Measurements from ENCODE around the gene CYP3A4. TPM values are rescaled to one million over a fixed set of nuclear protein-coding genes. Genes with fewer than 3 reads are reported as not detected.

Gene CYP3A4
- total RNA-seq, 1 donor from 2014 or later, result not detected

GRCh38 chr7:99768471-99768870, 15.5 kb downstream of the CYP3A4 start:
- TF ChIP-seq CTCF (IDR thresholded peaks at IDR 0.05), result no peak
- H3K9me3 ChIP-seq, result no peaks in the 10 kb centered on the region
- no peaks in the 10 kb centered on the region for H3K36me3 ChIP-seq
- no peak overlapping the region for H3K27ac ChIP-seq
- H3K4me1 ChIP-seq, result no peaks in the 10 kb centered on the region
- intact Hi-C loops (cut with DNase I), result no loop called here
- H3K4me3 ChIP-seq, result no peak overlapping the region
- ATAC-seq (no peak), DNase-seq (no peak)
- no peaks in the 10 kb centered on the region for H3K27me3 ChIP-seq

GRCh38 chr7:99767662-99768061, 16.3 kb downstream of the CYP3A4 start:
- H3K36me3 ChIP-seq, result no peaks in the 10 kb centered on the region
- H3K4me1 ChIP-seq, result no peaks in the 10 kb centered on the region
- no peak overlapping the region for H3K27ac ChIP-seq
- H3K4me3 ChIP-seq, result no peak overlapping the region
- intact Hi-C loops (cut with DNase I), result no loop called here
- no peak for ATAC-seq
- no peaks in the 10 kb centered on the region for H3K27me3 ChIP-seq
- H3K9me3 ChIP-seq, result no peaks in the 10 kb centered on the region
- no peak for DNase-seq
- TF ChIP-seq CTCF (IDR thresholded peaks at IDR 0.05), result no peak

GRCh38 chr7:99766484-99767099, 17.4 kb downstream of the CYP3A4 start:
- intact Hi-C loops (cut with DNase I), result no loop called here

GRCh38 chr7:99764478-99764877, 19.5 kb downstream of the CYP3A4 start:
- H3K27ac ChIP-seq, result no peak overlapping the region
- no peak for ATAC-seq
- no peaks in the 10 kb centered on the region for H3K27me3 ChIP-seq
- H3K9me3 ChIP-seq, result no peaks in the 10 kb centered on the region
- H3K4me1 ChIP-seq, result no peaks in the 10 kb centered on the region
- H3K36me3 ChIP-seq, result no peaks in the 10 kb centered on the region
- H3K4me3 ChIP-seq, result no peak overlapping the region
- no peak for TF ChIP-seq CTCF (IDR thresholded peaks at IDR 0.05)
- DNase-seq, result no peak
- intact Hi-C loops (cut with DNase I), result no loop called here

More at GRCh38 chr7:99766484-99767099, 17.4 kb downstream of the CYP3A4 start:
- DNase-seq (no peak), ATAC-seq (no peak)
- no peaks in the 10 kb centered on the region for H3K9me3 ChIP-seq
- H3K4me3 ChIP-seq, result no peak overlapping the region
- no peaks in the 10 kb centered on the region for H3K4me1 ChIP-seq
- no peaks in the 10 kb centered on the region for H3K36me3 ChIP-seq
- TF ChIP-seq CTCF (IDR thresholded peaks at IDR 0.05), result no peak
- H3K27me3 ChIP-seq, result no peaks in the 10 kb centered on the region
- no peak overlapping the region for H3K27ac ChIP-seq

- ATAC-seq (peak; percentile 66), DNase-seq (no peak)
- Histone ChIP-seq H3K27ac (no peak overlapping the region), H3K27me3 (no peaks in the 10 kb centered on the region), H3K9me3 (no peaks in the 10 kb centered on the region), H3K4me3 (no peak overlapping the region), H3K36me3 (no peaks in the 10 kb centered on the region), H3K4me1 (no peaks in the 10 kb centered on the region)
- no peak for TF ChIP-seq CTCF (IDR thresholded peaks at IDR 0.05)
- intact Hi-C loops (cut with DNase I), result no loop called here
These were observed 21.2 kb downstream of the CYP3A4 start for GRCh38 chr7:99762680-99763327.

All from upper lobe of right lung (tissue), 1 donor.